ENCODE data around the gene PCDHGA1.

PCDHGA1 gene

DNA sequence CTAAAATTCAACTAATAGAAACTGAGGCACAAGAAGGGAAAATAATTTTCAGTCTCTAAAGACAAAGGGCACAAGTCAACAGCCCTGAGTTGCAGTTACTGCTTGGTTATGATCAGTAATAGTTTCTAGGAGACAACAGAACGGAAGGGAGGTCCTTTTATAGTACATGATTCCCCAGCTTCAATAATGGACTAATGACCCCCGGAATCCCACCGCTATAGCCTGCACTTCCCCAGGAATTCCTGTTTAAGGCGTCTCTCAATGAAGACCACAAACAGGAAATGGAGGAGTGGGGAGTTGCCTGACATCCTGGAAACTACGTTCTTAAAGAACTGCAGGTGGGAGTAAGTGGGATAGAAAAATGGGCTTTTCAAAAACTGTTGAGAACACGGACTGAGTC lies 227.8 kb downstream of the PCDHGA1 start (continued):
- no peak for TF ChIP-seq ZNF26 (tag by site-specific recombination; IDR thresholded peaks at IDR 0.05)

DNA sequence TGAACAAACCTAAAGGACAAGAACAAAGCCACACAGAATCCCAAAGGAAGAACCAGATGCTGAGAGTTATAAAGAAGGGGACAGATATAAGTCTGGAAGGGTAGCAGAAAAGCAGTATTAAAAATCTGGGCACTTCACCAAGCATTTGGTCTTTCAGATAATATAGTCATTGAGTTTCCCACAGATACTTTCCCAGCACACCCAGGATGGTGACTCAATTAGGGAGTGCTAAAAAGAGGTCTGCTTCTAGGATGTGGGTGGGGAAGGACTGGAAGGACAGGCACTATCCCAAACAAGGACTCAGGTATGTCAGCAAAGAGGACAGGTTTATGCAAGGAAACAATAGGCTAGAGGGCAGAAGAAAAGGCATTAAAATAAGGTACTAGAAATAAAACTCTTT lies 229.1 kb downstream of the PCDHGA1 start:
- TF ChIP-seq ATF2 (tag by site-specific recombination; IDR thresholded peaks at IDR 0.05; ENCODE audit: low read depth), result no peak
- no peak for TF ChIP-seq ZNF549 (tag by site-specific recombination; IDR thresholded peaks at IDR 0.05)
- no peak for TF ChIP-seq ZNF16 (tag by site-specific recombination; IDR thresholded peaks at IDR 0.05; ENCODE audit: low read depth)
- TF ChIP-seq EGR2 (tag by site-specific recombination; IDR thresholded peaks at IDR 0.05; ENCODE audit: low read depth), result no peak
- no peak for TF ChIP-seq ZNF239 (tag by site-specific recombination; IDR thresholded peaks at IDR 0.05)
- TF ChIP-seq KLF1 (tag by site-specific recombination; IDR thresholded peaks at IDR 0.05), result no peak
- no peak for TF ChIP-seq ZNF776 (tag by site-specific recombination; IDR thresholded peaks at IDR 0.05; ENCODE audit: borderline replicate concordance)
- no peaks in the 10 kb centered on the region for H3K4me1 ChIP-seq (ENCODE audit: control insufficient read depth, insufficient read depth, low read length)
- ChIA-PET CTCF (interaction anchor here (0.5 to 5.4 kb wide), 26 partner anchors 8 to 441 kb away, joined by 3 to 116 read pairs (median 7); partner anchors contain the start of genes PCDHB11, PCDHB14, PCDHB16 and PCDHGA11), POLR2A (no interaction called here)
- no peak overlapping the region for H3K27ac ChIP-seq (ENCODE audit: extremely low read depth, low read depth, low read length)
- H3K9me3 ChIP-seq (ENCODE audit: control insufficient read depth, insufficient read depth, low read depth, low read length), result no peaks in the 10 kb centered on the region
- H3K36me3 ChIP-seq (ENCODE audit: control insufficient read depth in 2 of 2, insufficient read depth in 1 of 2, low read length in 2 of 2), result peaks cover 8 to 58% of the 10 kb centered on the region in 2 experiments
- no peak overlapping the region for H3K4me3 ChIP-seq (ENCODE audit: low read depth, low read length)

DNA sequence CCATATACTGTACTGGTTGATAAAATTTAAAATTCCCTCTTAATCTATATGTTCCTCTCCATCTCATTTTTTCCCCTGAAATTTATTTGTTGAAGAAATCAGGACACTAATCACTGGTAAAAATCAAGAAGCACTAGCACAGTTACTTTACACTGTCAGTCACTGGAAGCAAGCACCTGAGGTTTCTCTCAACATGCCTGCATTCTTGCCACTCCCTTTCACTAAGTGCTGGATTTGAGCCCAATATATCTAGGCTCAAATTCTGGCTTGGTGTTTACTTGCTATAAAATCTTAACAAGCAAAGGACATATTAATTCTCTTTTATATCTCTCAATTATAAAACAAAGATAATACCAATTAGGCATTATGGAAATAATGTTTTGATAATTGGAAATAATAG lies 229.8 kb downstream of the PCDHGA1 start:
- POLR2A ChIA-PET, result no interaction called here
- Histone ChIP-seq H3K36me3 (ENCODE audit: control insufficient read depth in 2 of 2, insufficient read depth in 1 of 2, low read length in 2 of 2) (peaks cover 8 to 56% of the 10 kb centered on the region in 2 experiments), H3K27ac (ENCODE audit: extremely low read depth, low read depth, low read length) (no peak overlapping the region), H3K4me3 (ENCODE audit: low read depth, low read length) (no peak overlapping the region), H3K4me1 (ENCODE audit: control insufficient read depth, insufficient read depth, low read length) (no peaks in the 10 kb centered on the region), H3K9me3 (ENCODE audit: control insufficient read depth, insufficient read depth, low read depth, low read length) (no peaks in the 10 kb centered on the region)
- CTCF ChIA-PET, result interaction anchor here (0.7 to 5.4 kb wide), 8 partner anchors 10 to 336 kb away, joined by 3 to 116 read pairs (median 5); partner anchors contain the start of genes PCDHGA11, PCDHGA6, PCDHGB1 and PCDHGB3
- no peak for TF ChIP-seq ZNF677 (tag by site-specific recombination; IDR thresholded peaks at IDR 0.05)
- no peak for TF ChIP-seq ZNF354C (tag by site-specific recombination; IDR thresholded peaks at IDR 0.05; ENCODE audit: borderline replicate concordance, low read depth)
- TF ChIP-seq ZNF792 (tag by site-specific recombination; IDR thresholded peaks at IDR 0.05), result no peak
- no peak for TF ChIP-seq KLF16 (tag by site-specific recombination; IDR thresholded peaks at IDR 0.05)
- TF ChIP-seq ZNF510 (tag by site-specific recombination; IDR thresholded peaks at IDR 0.05; ENCODE audit: insufficient replicate concordance), result no peak
- TF ChIP-seq ZNF416 (tag by site-specific recombination; IDR thresholded peaks at IDR 0.05), result no peak
- TF ChIP-seq ZFP37 (tag by site-specific recombination; IDR thresholded peaks at IDR 0.05), result no peak
- TF ChIP-seq, protein P1, sequence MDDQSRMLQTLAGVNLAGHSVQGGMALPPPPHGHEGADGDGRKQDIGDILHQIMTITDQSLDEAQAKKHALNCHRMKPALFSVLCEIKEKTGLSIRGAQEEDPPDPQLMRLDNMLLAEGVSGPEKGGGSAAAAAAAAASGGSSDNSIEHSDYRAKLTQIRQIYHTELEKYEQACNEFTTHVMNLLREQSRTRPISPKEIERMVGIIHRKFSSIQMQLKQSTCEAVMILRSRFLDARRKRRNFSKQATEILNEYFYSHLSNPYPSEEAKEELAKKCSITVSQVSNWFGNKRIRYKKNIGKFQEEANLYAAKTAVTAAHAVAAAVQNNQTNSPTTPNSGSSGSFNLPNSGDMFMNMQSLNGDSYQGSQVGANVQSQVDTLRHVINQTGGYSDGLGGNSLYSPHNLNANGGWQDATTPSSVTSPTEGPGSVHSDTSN (CRISPR knock-in tag; IDR thresholded peaks at IDR 0.05), result no peak
- no peak for TF ChIP-seq ZNF777 (tag by site-specific recombination; IDR thresholded peaks at IDR 0.05; ENCODE audit: borderline replicate concordance)
- no peak for TF ChIP-seq ZNF560 (tag by site-specific recombination; IDR thresholded peaks at IDR 0.05; ENCODE audit: borderline replicate concordance)
- TF ChIP-seq ZNF248 (tag by site-specific recombination; IDR thresholded peaks at IDR 0.05), result no peak
- TF ChIP-seq ZBTB26 (tag by site-specific recombination; optimal IDR thresholded peaks at IDR 0.05), result no peak
- TF ChIP-seq FEZF1 (tag by site-specific recombination; IDR thresholded peaks at IDR 0.05), result no peak
- TF ChIP-seq ZNF426 (tag by site-specific recombination; IDR thresholded peaks at IDR 0.05), result no peak
- no peak for TF ChIP-seq ZNF518A (tag by site-specific recombination; conservative IDR thresholded peaks at IDR 0.05; ENCODE audit: low read depth)
- no peak for TF ChIP-seq ZNF311 (tag by site-specific recombination; IDR thresholded peaks at IDR 0.05; ENCODE audit: borderline replicate concordance)
